Activated naive CD8-positive, alpha-beta T cell treated with anti-CD3 and anti-CD28 coated beads, Interleukin-2, amount 50 U/mL, for 24 hours (primary cell): ENCODE data around the gene DPM1.

Source experiments
- ATAC-seq: fragments of 150-1000 bp; cut with Tn5 transposase; one replicate; pipeline ENCODE4 v1.10.0; 2021
- DNase-seq: peaks from one replicate; pipeline ENCODE4 v3.0.0; 2021
- H3K27ac Mint-ChIP-seq: one replicate; pipeline ENCODE4 v1.8.0; 2021; ENCODE audit warnings: mild to moderate bottlenecking, mixed read lengths
- H3K27me3 Mint-ChIP-seq: one replicate; pipeline ENCODE4 v1.8.0; 2021; ENCODE audit warnings: mixed read lengths
- H3K36me3 Mint-ChIP-seq: one replicate; pipeline ENCODE4 v1.8.0; 2021; ENCODE audit warnings: low read depth, mixed read lengths
- H3K4me1 Mint-ChIP-seq: one replicate; pipeline ENCODE4 v1.8.0; 2021; ENCODE audit warnings: mixed read lengths
- H3K4me3 Mint-ChIP-seq: one replicate; pipeline ENCODE4 v1.8.0; 2021; ENCODE audit warnings: mild to moderate bottlenecking, moderate library complexity, mixed read lengths
- H3K9me3 Mint-ChIP-seq: one replicate; pipeline ENCODE4 v1.8.0; 2021; ENCODE audit warnings: mixed read lengths

The DPM1 gene

DNA sequence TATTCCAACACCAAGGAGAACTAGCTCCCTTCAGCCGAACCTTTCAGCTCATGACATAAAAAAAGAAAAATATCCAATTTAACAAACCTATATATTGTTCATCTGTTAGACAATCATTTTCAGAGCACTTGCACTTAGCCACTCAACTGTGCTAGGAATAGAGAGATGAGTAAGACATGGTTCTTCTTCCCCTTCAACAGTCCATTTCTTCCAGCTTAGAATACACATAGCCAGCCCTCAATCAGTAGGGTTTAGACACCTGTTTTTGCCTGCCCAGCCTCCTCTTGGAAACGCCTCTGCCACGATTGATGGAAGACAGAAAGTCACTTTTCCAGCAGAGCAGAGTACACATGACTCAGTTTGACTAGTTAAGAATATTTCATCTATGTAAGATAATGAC, 48.9 kb downstream of the DPM1 start:
- H3K4me3 Mint-ChIP-seq: no peak overlapping the region
- ATAC-seq: no peak
- peaks cover 51% of the 10 kb centered on the region for H3K36me3 Mint-ChIP-seq
- H3K27me3 Mint-ChIP-seq: no peaks in the 10 kb centered on the region
- H3K4me1 Mint-ChIP-seq: peaks cover 60% of the 10 kb centered on the region
- no peak overlapping the region for H3K27ac Mint-ChIP-seq
- no peaks in the 10 kb centered on the region for H3K9me3 Mint-ChIP-seq
- DNase-seq: no peak

DNA sequence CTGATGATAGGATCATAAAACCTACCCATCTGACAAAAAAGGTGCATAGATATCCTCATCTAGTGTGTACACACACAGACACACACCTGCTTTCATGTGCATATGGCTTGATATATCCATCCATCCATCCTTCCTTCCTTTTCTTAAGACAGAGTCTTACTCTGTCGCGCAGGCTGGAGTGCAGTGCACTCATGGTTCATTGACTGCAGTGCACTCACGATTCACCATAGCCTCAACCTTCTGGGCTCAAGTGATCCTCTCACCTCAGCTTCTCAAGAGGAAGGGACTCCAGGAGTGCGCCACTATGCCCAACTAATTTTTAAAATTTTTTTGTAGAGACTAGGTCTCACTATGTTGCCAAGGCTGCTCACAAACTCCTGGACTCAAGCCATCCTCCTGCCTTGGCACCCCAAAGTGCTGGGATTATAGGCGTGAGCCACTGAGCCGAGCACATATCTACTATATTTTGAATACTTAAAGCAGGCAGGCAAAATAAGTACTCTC, 54.2 kb downstream of the DPM1 start:
- no peak for DNase-seq
- Mint-ChIP-seq H3K27ac (no peak overlapping the region), H3K9me3 (no peaks in the 10 kb centered on the region), H3K4me3 (no peak overlapping the region), H3K36me3 (peaks cover 57% of the 10 kb centered on the region), H3K27me3 (no peaks in the 10 kb centered on the region), H3K4me1 (peaks cover 27% of the 10 kb centered on the region)
- ATAC-seq: no peak

GRCh38 chr20:50903353-50904051, 54.8 kb downstream of the DPM1 start:
- no peak for DNase-seq
- Mint-ChIP-seq H3K36me3 (peaks cover 59% of the 10 kb centered on the region), H3K4me3 (no peak overlapping the region), H3K27me3 (no peaks in the 10 kb centered on the region), H3K9me3 (no peaks in the 10 kb centered on the region), H3K27ac (peak overlapping the region; percentile 30), H3K4me1 (peaks cover 25% of the 10 kb centered on the region)
- ATAC-seq: no peak

DNA sequence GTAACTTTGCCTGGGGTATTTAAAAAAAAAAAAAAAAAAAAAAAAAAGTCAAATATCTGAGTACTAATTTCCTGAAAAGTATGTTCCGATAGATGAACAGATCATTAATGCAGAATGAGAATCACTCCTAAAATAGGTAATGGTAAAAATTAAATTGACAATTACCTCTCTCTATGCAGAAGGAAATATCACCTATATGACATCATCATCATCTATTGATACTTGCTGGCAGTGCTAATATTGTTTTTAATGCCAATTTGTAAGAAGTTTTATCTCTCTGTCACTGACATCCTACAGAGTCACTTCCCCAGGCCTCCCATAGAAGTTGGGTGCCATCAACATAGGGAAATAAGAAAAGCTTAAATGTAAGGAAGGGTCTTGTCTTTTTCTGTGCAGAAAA, 57.0 kb downstream of the DPM1 start:
- Mint-ChIP-seq H3K9me3 (no peaks in the 10 kb centered on the region), H3K4me3 (no peak overlapping the region), H3K27ac (no peak overlapping the region), H3K36me3 (peaks cover 67% of the 10 kb centered on the region), H3K4me1 (peaks cover 28% of the 10 kb centered on the region), H3K27me3 (no peaks in the 10 kb centered on the region)
- DNase-seq (no peak), ATAC-seq (no peak)

GRCh38 chr20:50900261-50900660, 58.1 kb downstream of the DPM1 start:
- ATAC-seq (no peak), DNase-seq (no peak)
- Mint-ChIP-seq H3K27me3 (no peaks in the 10 kb centered on the region), H3K4me1 (peaks cover 23% of the 10 kb centered on the region), H3K9me3 (no peaks in the 10 kb centered on the region), H3K4me3 (no peak overlapping the region), H3K36me3 (peaks cover 65% of the 10 kb centered on the region), H3K27ac (no peak overlapping the region)

- peaks cover 64% of the 10 kb centered on the region for H3K36me3 Mint-ChIP-seq
- ATAC-seq: no peak
- no peak for DNase-seq
- no peak overlapping the region for H3K4me3 Mint-ChIP-seq
- H3K9me3 Mint-ChIP-seq: no peaks in the 10 kb centered on the region
- peak overlapping the region; percentile 43 for H3K27ac Mint-ChIP-seq
- no peaks in the 10 kb centered on the region for H3K27me3 Mint-ChIP-seq
- peaks cover 12% of the 10 kb centered on the region for H3K4me1 Mint-ChIP-seq
Observed at GRCh38 chr20:50898475-50898874, 59.9 kb downstream of the DPM1 start.

DNA sequence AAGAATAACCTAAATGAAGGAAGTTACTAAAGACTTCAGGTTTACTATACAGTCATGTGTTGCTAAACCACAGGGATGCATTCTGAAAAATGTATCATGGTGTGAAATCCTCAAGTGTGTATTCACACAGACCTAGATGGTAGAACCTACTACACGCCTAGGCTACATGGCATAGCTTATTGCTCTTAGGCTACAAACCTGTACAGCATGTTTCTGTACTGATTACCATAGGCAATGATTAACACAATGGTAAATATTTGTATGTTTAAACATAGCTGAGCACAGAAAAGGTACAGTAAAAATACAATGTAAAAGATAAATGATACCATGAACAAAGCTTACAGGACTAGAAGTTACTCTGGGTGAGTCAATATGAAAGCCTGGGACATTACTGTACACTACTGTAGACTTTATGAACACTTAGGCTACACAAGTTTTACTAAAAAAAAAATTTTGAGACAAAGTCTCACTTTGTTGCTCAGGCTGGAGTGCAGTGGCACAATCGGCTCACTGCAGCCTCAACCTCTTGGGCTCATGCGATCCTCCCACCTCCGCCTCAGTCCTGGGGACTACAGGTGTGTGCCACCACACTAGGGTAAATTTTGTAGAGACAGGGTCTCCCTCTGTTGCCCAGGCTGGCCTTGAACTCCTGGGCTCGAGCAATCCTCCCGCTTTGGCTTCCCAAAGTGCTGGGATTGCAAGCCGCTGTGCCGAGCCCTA, 63.1 kb downstream of the DPM1 start:
- no peak for ATAC-seq
- Mint-ChIP-seq H3K4me1 (peaks cover 29% of the 10 kb centered on the region), H3K36me3 (peaks cover 67% of the 10 kb centered on the region), H3K9me3 (no peaks in the 10 kb centered on the region), H3K27me3 (no peaks in the 10 kb centered on the region), H3K4me3 (no peak overlapping the region), H3K27ac (no peak overlapping the region)
- no peak for DNase-seq

DNA sequence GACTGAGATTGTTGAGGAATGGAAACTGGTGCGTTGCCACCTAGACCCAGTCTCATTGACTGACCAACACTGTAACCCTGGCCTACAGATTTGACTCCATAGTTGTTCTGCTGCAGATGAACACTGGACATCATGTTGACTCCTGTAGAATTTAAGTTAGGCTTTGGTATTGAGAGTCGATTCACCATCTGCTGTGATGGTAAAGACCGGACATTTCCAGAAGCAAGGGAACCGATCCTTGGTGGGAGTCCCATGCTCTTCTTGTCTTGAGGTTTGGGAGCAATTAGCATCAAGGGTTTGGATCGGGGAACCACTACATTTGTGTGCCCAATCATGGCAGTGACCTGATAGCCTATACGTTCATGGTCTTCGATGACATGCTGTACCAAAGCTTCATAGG, 64.7 kb downstream of the DPM1 start:
- ATAC-seq (no peak), DNase-seq (no peak)
- H3K9me3 Mint-ChIP-seq: no peaks in the 10 kb centered on the region
- peaks cover 29% of the 10 kb centered on the region for H3K4me1 Mint-ChIP-seq
- peak overlapping the region; percentile 84 for H3K27ac Mint-ChIP-seq
- H3K4me3 Mint-ChIP-seq: no peak overlapping the region
- H3K36me3 Mint-ChIP-seq: peaks cover 70% of the 10 kb centered on the region
- H3K27me3 Mint-ChIP-seq: no peaks in the 10 kb centered on the region

GRCh38 chr20:50892394-50892793, 65.9 kb downstream of the DPM1 start:
- Mint-ChIP-seq H3K27ac (peak overlapping the region; percentile 53), H3K4me3 (no peak overlapping the region), H3K36me3 (peaks cover 63% of the 10 kb centered on the region), H3K9me3 (no peaks in the 10 kb centered on the region), H3K4me1 (peaks cover 29% of the 10 kb centered on the region), H3K27me3 (no peaks in the 10 kb centered on the region)
- ATAC-seq: no peak
- DNase-seq: no peak

- H3K27me3 Mint-ChIP-seq: no peaks in the 10 kb centered on the region
- DNase-seq: no peak
- H3K4me1 Mint-ChIP-seq: peaks cover 24% of the 10 kb centered on the region
- H3K36me3 Mint-ChIP-seq: peaks cover 61% of the 10 kb centered on the region
- H3K9me3 Mint-ChIP-seq: no peaks in the 10 kb centered on the region
- no peak for ATAC-seq
- H3K27ac Mint-ChIP-seq: peak overlapping the region; percentile 53
- H3K4me3 Mint-ChIP-seq: no peak overlapping the region
Observed at GRCh38 chr20:50891138-50891537, 67.2 kb downstream of the DPM1 start.

DNA sequence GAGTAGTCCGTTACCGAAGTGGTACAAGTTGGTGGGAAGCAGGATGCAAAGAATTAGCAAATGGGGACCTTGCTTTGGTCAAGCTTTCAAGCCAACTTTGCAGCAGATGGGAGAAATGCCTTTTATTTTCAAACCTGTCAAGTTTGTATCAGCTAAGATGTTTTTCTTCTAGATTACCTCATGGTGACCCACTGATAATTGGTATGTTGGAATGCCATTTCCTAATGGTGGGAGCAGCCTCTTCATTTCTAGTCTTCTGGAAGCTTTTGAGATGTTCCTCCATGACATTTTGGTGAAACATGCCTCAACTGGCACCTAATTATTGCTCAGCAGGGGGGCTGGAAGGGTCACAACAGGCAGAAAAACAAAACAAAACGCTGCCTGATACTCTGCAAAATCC, 70.8 kb downstream of the DPM1 start:
- H3K36me3 Mint-ChIP-seq: peaks cover 42% of the 10 kb centered on the region
- no peak for DNase-seq
- H3K4me1 Mint-ChIP-seq: peaks cover 13% of the 10 kb centered on the region

GRCh38 chr20:50886184-50886790, 72.0 kb downstream of the DPM1 start:
- DNase-seq: no peak
- no peak overlapping the region for H3K4me3 Mint-ChIP-seq
- no peaks in the 10 kb centered on the region for H3K27me3 Mint-ChIP-seq
- no peak for ATAC-seq
- H3K27ac Mint-ChIP-seq: no peak overlapping the region
- peaks cover under 1% of the 10 kb centered on the region for H3K4me1 Mint-ChIP-seq
- peaks cover 32% of the 10 kb centered on the region for H3K36me3 Mint-ChIP-seq
- no peaks in the 10 kb centered on the region for H3K9me3 Mint-ChIP-seq

More for the DNA sequence above, 70.8 kb downstream of the DPM1 start:
- Mint-ChIP-seq H3K27me3 (no peaks in the 10 kb centered on the region), H3K4me3 (no peak overlapping the region), H3K27ac (no peak overlapping the region), H3K9me3 (no peaks in the 10 kb centered on the region)
- no peak for ATAC-seq

GRCh38 chr20:50885781-50886180, 72.6 kb downstream of the DPM1 start:
- Mint-ChIP-seq H3K4me3 (no peak overlapping the region), H3K27ac (no peak overlapping the region), H3K9me3 (no peaks in the 10 kb centered on the region), H3K36me3 (peaks cover 31% of the 10 kb centered on the region), H3K27me3 (no peaks in the 10 kb centered on the region), H3K4me1 (no peaks in the 10 kb centered on the region)
- ATAC-seq: no peak
- DNase-seq: no peak

GRCh38 chr20:50885068-50885467, 73.3 kb downstream of the DPM1 start:
- no peak overlapping the region for H3K27ac Mint-ChIP-seq

More at GRCh38 chr20:50885068-50885467, 73.3 kb downstream of the DPM1 start:
- ATAC-seq (no peak), DNase-seq (no peak)
- Mint-ChIP-seq H3K9me3 (no peaks in the 10 kb centered on the region), H3K4me3 (no peak overlapping the region), H3K36me3 (peaks cover 26% of the 10 kb centered on the region), H3K4me1 (no peaks in the 10 kb centered on the region), H3K27me3 (no peaks in the 10 kb centered on the region)
